ENCODE data around the gene ZNF668. TPM values are rescaled to one million over a fixed set of nuclear protein-coding genes. Genes with fewer than 3 reads are reported as not detected.

ZNF668 gene
- total and polyA plus RNA-seq, 2 of the 13 experiments (the other 11 are each of a cell fraction or from before 2014, with no cell fraction given), result 3.8 to 9.8 TPM

GRCh38 chr16:31113121-31114120 lies 39.4 kb upstream of the ZNF668 start (continued):
- TF ChIP-seq PAXIP1 (CRISPR knock-in tag; conservative IDR thresholded peaks at IDR 0.05) (0 out of 2 replicates have a peak, but pooled peaks have one; percentile 34), RFXANK (CRISPR knock-in tag; IDR thresholded peaks at IDR 0.05) (no peak), RFXAP (CRISPR knock-in tag; IDR thresholded peaks at IDR 0.05; ENCODE audit: borderline replicate concordance) (no peak), ZNF275 (CRISPR knock-in tag; IDR thresholded peaks at IDR 0.05; ENCODE audit: borderline replicate concordance) (no peak), NR2F6 (IDR thresholded peaks at IDR 0.05) (no peak), NR2F6 (CRISPR knock-in tag; IDR thresholded peaks at IDR 0.05) (0 out of 2 replicates have a peak, but pooled peaks have one; percentile 25), SIN3A (IDR thresholded peaks at IDR 0.05; ENCODE audit: borderline replicate concordance, low read depth, low read length) (no peak), SAP130 (CRISPR knock-in tag; IDR thresholded peaks at IDR 0.05; ENCODE audit: low read depth) (0 out of 2 replicates have a peak, but pooled peaks have one; percentile 49), PRMT3 (CRISPR knock-in tag; IDR thresholded peaks at IDR 0.05; ENCODE audit: borderline replicate concordance, low read depth) (0 out of 2 replicates have a peak, but pooled peaks have one; percentile 42), GABPA (IDR thresholded peaks at IDR 0.05; ENCODE audit: low read depth, low read length) (no peak), GABPA (CRISPR knock-in tag; IDR thresholded peaks at IDR 0.05; ENCODE audit: low read depth) (no peak), NFE2 (CRISPR knock-in tag; IDR thresholded peaks at IDR 0.05) (no peak), TBX2 (CRISPR knock-in tag; IDR thresholded peaks at IDR 0.05; ENCODE audit: borderline replicate concordance) (0 out of 2 replicates have a peak, but pooled peaks have one; percentile 5)
- TF ChIP-seq, protein P1, sequence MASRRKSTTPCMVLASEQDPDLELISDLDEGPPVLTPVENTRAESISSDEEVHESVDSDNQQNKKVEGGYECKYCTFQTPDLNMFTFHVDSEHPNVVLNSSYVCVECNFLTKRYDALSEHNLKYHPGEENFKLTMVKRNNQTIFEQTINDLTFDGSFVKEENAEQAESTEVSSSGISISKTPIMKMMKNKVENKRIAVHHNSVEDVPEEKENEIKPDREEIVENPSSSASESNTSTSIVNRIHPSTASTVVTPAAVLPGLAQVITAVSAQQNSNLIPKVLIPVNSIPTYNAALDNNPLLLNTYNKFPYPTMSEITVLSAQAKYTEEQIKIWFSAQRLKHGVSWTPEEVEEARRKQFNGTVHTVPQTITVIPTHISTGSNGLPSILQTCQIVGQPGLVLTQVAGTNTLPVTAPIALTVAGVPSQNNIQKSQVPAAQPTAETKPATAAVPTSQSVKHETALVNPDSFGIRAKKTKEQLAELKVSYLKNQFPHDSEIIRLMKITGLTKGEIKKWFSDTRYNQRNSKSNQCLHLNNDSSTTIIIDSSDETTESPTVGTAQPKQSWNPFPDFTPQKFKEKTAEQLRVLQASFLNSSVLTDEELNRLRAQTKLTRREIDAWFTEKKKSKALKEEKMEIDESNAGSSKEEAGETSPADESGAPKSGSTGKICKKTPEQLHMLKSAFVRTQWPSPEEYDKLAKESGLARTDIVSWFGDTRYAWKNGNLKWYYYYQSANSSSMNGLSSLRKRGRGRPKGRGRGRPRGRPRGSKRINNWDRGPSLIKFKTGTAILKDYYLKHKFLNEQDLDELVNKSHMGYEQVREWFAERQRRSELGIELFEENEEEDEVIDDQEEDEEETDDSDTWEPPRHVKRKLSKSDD (CRISPR knock-in tag; IDR thresholded peaks at IDR 0.05; ENCODE audit: low read depth), result no peak
- TF ChIP-seq, protein P2, sequence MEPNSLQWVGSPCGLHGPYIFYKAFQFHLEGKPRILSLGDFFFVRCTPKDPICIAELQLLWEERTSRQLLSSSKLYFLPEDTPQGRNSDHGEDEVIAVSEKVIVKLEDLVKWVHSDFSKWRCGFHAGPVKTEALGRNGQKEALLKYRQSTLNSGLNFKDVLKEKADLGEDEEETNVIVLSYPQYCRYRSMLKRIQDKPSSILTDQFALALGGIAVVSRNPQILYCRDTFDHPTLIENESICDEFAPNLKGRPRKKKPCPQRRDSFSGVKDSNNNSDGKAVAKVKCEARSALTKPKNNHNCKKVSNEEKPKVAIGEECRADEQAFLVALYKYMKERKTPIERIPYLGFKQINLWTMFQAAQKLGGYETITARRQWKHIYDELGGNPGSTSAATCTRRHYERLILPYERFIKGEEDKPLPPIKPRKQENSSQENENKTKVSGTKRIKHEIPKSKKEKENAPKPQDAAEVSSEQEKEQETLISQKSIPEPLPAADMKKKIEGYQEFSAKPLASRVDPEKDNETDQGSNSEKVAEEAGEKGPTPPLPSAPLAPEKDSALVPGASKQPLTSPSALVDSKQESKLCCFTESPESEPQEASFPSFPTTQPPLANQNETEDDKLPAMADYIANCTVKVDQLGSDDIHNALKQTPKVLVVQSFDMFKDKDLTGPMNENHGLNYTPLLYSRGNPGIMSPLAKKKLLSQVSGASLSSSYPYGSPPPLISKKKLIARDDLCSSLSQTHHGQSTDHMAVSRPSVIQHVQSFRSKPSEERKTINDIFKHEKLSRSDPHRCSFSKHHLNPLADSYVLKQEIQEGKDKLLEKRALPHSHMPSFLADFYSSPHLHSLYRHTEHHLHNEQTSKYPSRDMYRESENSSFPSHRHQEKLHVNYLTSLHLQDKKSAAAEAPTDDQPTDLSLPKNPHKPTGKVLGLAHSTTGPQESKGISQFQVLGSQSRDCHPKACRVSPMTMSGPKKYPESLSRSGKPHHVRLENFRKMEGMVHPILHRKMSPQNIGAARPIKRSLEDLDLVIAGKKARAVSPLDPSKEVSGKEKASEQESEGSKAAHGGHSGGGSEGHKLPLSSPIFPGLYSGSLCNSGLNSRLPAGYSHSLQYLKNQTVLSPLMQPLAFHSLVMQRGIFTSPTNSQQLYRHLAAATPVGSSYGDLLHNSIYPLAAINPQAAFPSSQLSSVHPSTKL (CRISPR knock-in tag; IDR thresholded peaks at IDR 0.05), result 0 out of 2 replicates have a peak, but pooled peaks have one; percentile 7

Measured in HepG2 (cell line).